Ecto neural progenitor cell (in vitro differentiated cells): ENCODE results near the gene SPACA1.

Experiments used
- DNase-seq: peaks from one replicate; pipeline ENCODE4 v3.0.0-alpha.2; 2018; ENCODE audit warnings: low spot score

Gene SPACA1

DNA sequence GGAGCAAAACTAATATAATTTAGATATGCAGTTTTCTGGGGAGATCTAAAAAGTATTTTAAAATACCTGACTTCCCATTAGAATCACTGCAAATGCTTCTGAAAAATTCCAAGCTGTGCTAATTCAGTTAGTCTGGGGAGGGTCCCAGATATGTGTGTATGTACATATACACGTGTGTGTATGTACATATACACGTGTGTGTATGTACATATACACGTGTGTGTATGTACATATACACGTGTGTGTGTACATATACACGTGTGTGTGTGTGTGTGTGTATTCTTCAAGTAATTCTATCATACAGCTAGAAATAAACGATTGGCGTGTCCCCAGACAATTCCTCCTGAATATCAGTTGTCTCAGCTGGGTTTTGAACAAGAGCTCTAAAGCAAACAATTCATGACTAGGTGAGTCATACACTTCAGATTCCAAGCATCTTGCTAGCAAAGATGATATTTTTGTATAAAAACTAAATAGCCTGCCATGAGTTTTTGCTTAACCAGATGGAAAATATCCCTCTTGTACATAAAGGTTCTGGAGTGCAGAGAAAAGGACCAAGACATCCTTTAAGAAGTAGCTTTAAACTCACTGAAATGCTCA, 58.2 kb downstream of the SPACA1 start:
- no peak for DNase-seq

DNA sequence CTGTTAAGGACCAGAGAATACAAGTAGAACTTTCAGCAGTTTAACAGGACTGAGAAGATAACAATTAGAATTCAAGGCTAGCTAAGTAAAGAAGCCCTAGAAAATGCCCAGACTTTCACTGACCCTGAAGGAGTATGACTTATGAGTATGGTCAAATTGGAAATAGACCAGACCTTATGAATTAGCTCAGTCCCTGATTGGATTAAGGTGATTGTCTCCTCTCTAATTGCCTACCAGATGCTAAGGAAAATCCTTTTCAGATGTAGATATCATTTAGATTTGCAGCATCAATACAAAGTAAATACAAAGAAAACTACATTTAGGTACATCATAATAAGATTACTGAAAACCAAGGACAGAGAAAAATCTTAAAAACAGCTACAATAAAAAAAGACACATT, 59.6 kb downstream of the SPACA1 start:
- no peak for DNase-seq

DNA sequence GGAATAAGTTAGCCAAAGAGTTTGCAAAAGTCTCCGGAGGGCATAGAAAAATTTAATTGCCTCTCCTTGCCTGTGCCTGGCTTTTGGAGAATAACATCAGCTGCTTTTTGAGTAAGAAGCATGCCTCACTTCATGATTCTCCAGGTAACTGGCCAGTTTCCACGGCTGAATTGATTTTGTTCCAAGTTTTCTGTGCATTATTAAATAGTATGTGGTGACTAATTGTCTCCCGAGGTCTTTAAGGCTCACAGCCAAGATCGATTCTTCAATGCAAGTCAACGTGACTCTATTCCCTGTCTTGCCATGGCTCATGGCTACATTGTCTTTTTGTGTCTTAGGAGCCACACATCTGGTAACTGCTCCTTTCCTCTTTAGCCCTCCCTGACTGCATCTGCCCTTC, 64.3 kb downstream of the SPACA1 start:
- no peak for DNase-seq

DNA sequence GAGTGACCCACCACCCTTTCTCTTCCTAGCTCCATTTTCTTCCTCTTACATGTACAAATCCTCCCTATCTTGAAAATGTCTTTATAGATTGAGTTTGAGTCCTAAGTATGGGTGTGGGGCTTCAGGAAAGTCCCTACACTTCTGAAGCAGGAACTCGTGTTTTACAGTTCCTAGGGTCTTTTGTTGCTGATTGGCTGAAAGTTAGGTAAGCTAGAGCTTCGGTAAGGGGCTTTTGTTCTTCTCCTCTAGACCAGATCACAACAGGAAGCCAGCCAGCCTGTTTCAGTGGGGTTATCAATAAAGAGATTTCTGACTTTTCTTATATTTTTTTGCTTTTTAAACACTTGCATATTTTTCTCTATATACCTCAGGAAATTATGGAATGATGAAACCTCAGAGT, 67.2 kb downstream of the SPACA1 start:
- DNase-seq = no peak

DNA sequence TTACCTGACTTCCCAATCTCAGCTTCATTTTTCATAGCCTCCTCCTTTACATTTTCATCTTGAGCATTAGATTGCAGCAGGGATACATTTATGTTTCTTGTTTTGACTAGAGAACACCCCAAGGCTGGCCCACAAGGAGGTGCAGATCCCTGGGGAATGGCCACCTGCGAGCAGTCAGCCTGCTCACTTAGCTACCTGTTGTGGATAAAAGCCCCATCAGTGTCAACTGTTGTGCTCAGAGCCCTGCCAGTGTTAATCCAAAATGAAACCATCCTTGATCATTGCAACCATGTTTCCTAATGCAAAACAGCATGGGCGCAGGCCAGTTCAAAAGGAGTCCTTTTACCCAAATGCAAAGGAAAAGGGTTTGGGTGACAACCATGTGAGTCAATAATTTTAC, 67.7 kb downstream of the SPACA1 start:
- DNase-seq = no peak

DNA sequence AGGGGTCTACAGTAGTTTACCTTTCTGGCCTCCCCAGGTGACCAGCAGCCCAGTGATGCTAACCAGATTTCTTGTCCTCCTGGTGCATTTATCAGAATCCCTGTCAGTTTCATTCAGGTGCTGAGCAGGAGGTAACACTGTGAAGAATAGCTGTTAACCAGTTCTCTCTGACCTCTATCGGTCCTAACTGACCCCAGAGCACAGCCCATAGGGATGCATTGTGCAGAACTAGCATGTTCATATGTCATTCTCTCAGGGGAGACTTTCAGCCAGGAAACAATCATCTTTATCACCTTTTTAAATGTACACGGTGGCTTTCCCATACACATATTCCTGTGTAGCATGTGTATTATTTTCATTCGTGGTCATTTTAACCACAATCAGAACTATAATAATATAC, 68.6 kb downstream of the SPACA1 start:
- DNase-seq = no peak
